ENCODE data around the gene SLC6A8. TPM values are rescaled to one million over a fixed set of nuclear protein-coding genes. Genes with fewer than 3 reads are reported as not detected.

The SLC6A8 gene
- total RNA-seq, 2 experiments from 2014 or later: 2.5 to 2.7 TPM

GRCh38 chrX:153649178-153649914 is 38.4 kb upstream of the SLC6A8 start:
- intact Hi-C loops (cut with micrococcal nuclease): loop anchor here (5.0 kb wide), 1 partner anchor 92 kb away; no protein-coding TSS in a partner anchor
- no peaks in the 10 kb centered on the region for H3K36me3 Mint-ChIP-seq (ENCODE audit: low read depth)
- H3K4me3 Mint-ChIP-seq: no peak overlapping the region
- ATAC-seq: peak; percentile 91
- H3K9me3 Mint-ChIP-seq: no peaks in the 10 kb centered on the region
- peak; percentile 55 for DNase-seq
- peaks cover 2% of the 10 kb centered on the region for H3K4me1 Mint-ChIP-seq (ENCODE audit: low read depth)
- H3K27me3 Mint-ChIP-seq: peaks cover 23% of the 10 kb centered on the region
- POLR2A ChIA-PET: interaction anchor here (0.6 kb wide), 1 partner anchor 21 kb away, joined by 3 read pairs; no protein-coding TSS in a partner anchor
- H3K27ac Mint-ChIP-seq: no peak overlapping the region
- peak; percentile 57 for TF ChIP-seq CTCF (IDR thresholded peaks at IDR 0.05)
- CTCF ChIA-PET: interaction anchor here (0.8 to 4.4 kb wide), 11 partner anchors 9 to 110 kb away, joined by 3 to 29 read pairs (median 5); no protein-coding TSS in a partner anchor

GRCh38 chrX:153649915-153650782 is 37.6 kb upstream of the SLC6A8 start:
- DNase-seq: no peak
- ChIA-PET POLR2A (no interaction called here), CTCF (interaction anchor here (0.7 to 4.4 kb wide), 10 partner anchors 8 to 111 kb away, joined by 3 to 29 read pairs (median 4); no protein-coding TSS in a partner anchor)
- intact Hi-C loops (cut with micrococcal nuclease): loop anchor here (5.0 kb wide), 1 partner anchor 93 kb away; no protein-coding TSS in a partner anchor
- peaks cover 2% of the 10 kb centered on the region for H3K4me1 Mint-ChIP-seq (ENCODE audit: low read depth)
- TF ChIP-seq CTCF (IDR thresholded peaks at IDR 0.05): no peak
- H3K27ac Mint-ChIP-seq: no peak overlapping the region
- H3K36me3 Mint-ChIP-seq (ENCODE audit: low read depth): no peaks in the 10 kb centered on the region
- ATAC-seq: no peak
- H3K4me3 Mint-ChIP-seq: no peak overlapping the region
- peaks cover 16% of the 10 kb centered on the region for H3K27me3 Mint-ChIP-seq
- no peaks in the 10 kb centered on the region for H3K9me3 Mint-ChIP-seq

GRCh38 chrX:153650959-153651358 is 36.8 kb upstream of the SLC6A8 start:
- DNase-seq: no peak
- peaks cover 2% of the 10 kb centered on the region for H3K4me1 Mint-ChIP-seq (ENCODE audit: low read depth)
- ChIA-PET CTCF (interaction anchor here (1.3 kb wide), 1 partner anchor 96 kb away, joined by 4 read pairs; no protein-coding TSS in a partner anchor), POLR2A (interaction anchor here (0.6 kb wide), 1 partner anchor 247 kb away, joined by 3 read pairs; no protein-coding TSS in a partner anchor)
- no peaks in the 10 kb centered on the region for H3K9me3 Mint-ChIP-seq
- no peak overlapping the region for H3K4me3 Mint-ChIP-seq
- H3K27me3 Mint-ChIP-seq: peaks cover 9% of the 10 kb centered on the region
- no peak for TF ChIP-seq CTCF (IDR thresholded peaks at IDR 0.05)
- no peak overlapping the region for H3K27ac Mint-ChIP-seq
- no peak for ATAC-seq
- intact Hi-C loops (cut with micrococcal nuclease): no loop called here
- H3K36me3 Mint-ChIP-seq (ENCODE audit: low read depth): no peaks in the 10 kb centered on the region

GRCh38 chrX:153651540-153652079 is 36.1 kb upstream of the SLC6A8 start:
- no peak for DNase-seq
- TF ChIP-seq CTCF (IDR thresholded peaks at IDR 0.05): no peak
- no peak for ATAC-seq
- Mint-ChIP-seq H3K4me3 (no peak overlapping the region), H3K36me3 (ENCODE audit: low read depth) (no peaks in the 10 kb centered on the region), H3K9me3 (no peaks in the 10 kb centered on the region), H3K4me1 (ENCODE audit: low read depth) (peaks cover 2% of the 10 kb centered on the region), H3K27me3 (peaks cover 5% of the 10 kb centered on the region), H3K27ac (no peak overlapping the region)
- ChIA-PET CTCF (interaction anchor here (1.1 to 1.4 kb wide), 2 partner anchors 42 to 112 kb away, joined by 3 read pairs; no protein-coding TSS in a partner anchor), POLR2A (no interaction called here)
- intact Hi-C loops (cut with micrococcal nuclease): no loop called here

All from activated CD8-positive, alpha-beta T cell treated with anti-CD3 and anti-CD28 coated beads for 36 hours (primary cell).